ENCODE measurements around the gene FMN1.
"Not testable (repeated sequence)": the region's sequence is repeated elsewhere in the genome, so short reads cannot be mapped to it uniquely, and the experiment has no call there.

The FMN1 gene

GRCh38 chr15:32856753-32857152, 337.8 kb downstream of the FMN1 start:
- no peak for DNase-seq (ENCODE audit: low read depth)

GRCh38 chr15:32855942-32856341, 338.6 kb downstream of the FMN1 start:
- DNase-seq (ENCODE audit: low read depth): peak; percentile 95

GRCh38 chr15:32853592-32853991, 340.9 kb downstream of the FMN1 start:
- no peak for DNase-seq (ENCODE audit: low read depth)

- DNase-seq (ENCODE audit: low read depth): no peak
Measured at GRCh38 chr15:32852771-32853170, 341.7 kb downstream of the FMN1 start.

GRCh38 chr15:32852017-32852416, 342.5 kb downstream of the FMN1 start:
- DNase-seq (ENCODE audit: low read depth): no peak

- peak; percentile 67 for DNase-seq (ENCODE audit: low read depth)
Measured at GRCh38 chr15:32851572-32851971, 342.9 kb downstream of the FMN1 start.

- peak; percentile 83 for DNase-seq (ENCODE audit: low read depth)
Measured at GRCh38 chr15:32849769-32850668, 344.5 kb downstream of the FMN1 start.

GRCh38 chr15:32846671-32847070, 347.8 kb downstream of the FMN1 start:
- DNase-seq (ENCODE audit: low read depth): not testable (repeated sequence)

- DNase-seq (ENCODE audit: low read depth): no peak
Measured at GRCh38 chr15:32844118-32844711, 350.3 kb downstream of the FMN1 start.

- DNase-seq (ENCODE audit: low read depth): peak; percentile 85
Measured at GRCh38 chr15:32843219-32843815, 351.2 kb downstream of the FMN1 start.

- DNase-seq (ENCODE audit: low read depth): no peak
Measured at GRCh38 chr15:32842081-32842480, 352.4 kb downstream of the FMN1 start.

- DNase-seq (ENCODE audit: low read depth): no peak
Measured at GRCh38 chr15:32840507-32841245, 353.8 kb downstream of the FMN1 start.

GRCh38 chr15:32838820-32839219, 355.7 kb downstream of the FMN1 start:
- peak; percentile 96 for DNase-seq (ENCODE audit: low read depth)

- no peak for DNase-seq (ENCODE audit: low read depth)
Measured at GRCh38 chr15:32838338-32838737, 356.2 kb downstream of the FMN1 start.

- DNase-seq (ENCODE audit: low read depth): no peak
Measured at GRCh38 chr15:32837935-32838334, 356.6 kb downstream of the FMN1 start.

- DNase-seq (ENCODE audit: low read depth): no peak
Measured at GRCh38 chr15:32834156-32834555, 360.4 kb downstream of the FMN1 start.

GRCh38 chr15:32833379-32833821, 361.1 kb downstream of the FMN1 start:
- no peak for DNase-seq (ENCODE audit: low read depth)

- no peak for DNase-seq (ENCODE audit: low read depth)
Measured at GRCh38 chr15:32831485-32831884, 363.0 kb downstream of the FMN1 start.

GRCh38 chr15:32830241-32830640, 364.3 kb downstream of the FMN1 start:
- DNase-seq (ENCODE audit: low read depth): no peak

GRCh38 chr15:32829436-32829835, 365.1 kb downstream of the FMN1 start:
- DNase-seq (ENCODE audit: low read depth): no peak

- DNase-seq (ENCODE audit: low read depth): peak; percentile 85
Measured at GRCh38 chr15:32828507-32829186, 365.9 kb downstream of the FMN1 start.

GRCh38 chr15:32826685-32827084, 367.8 kb downstream of the FMN1 start:
- DNase-seq (ENCODE audit: low read depth): no peak

All from GM04504 (cell line).